HFFc6 (cell line): ENCODE results near the gene BACE1. TPM values are rescaled to one million over a fixed set of nuclear protein-coding genes. Genes with fewer than 3 reads are reported as not detected.

Experiments
- DNase-seq: peaks from one replicate; pipeline ENCODE4 v3.0.0-alpha.2; 2018
- H3K27ac Mint-ChIP-seq: 2 replicates; pipeline ENCODE4 v1.8.0; 2020; ENCODE audit warnings: mild to moderate bottlenecking, mixed read lengths
- H3K27me3 Mint-ChIP-seq: 2 replicates; pipeline ENCODE4 v1.8.0; 2021; ENCODE audit warnings: mild to moderate bottlenecking, moderate library complexity, mixed read lengths; ENCODE audit not compliant: insufficient read depth
- H3K36me3 Mint-ChIP-seq: 2 replicates; pipeline ENCODE4 v1.8.0; 2021; ENCODE audit warnings: low read depth, mixed read lengths
- H3K4me1 Mint-ChIP-seq: 2 replicates; pipeline ENCODE4 v1.8.0; 2020; ENCODE audit warnings: low read depth, mixed read lengths
- H3K4me3 Mint-ChIP-seq: 2 replicates; pipeline ENCODE4 v1.8.0; 2020; ENCODE audit warnings: mild to moderate bottlenecking, moderate library complexity, mixed read lengths
- H3K9me3 Mint-ChIP-seq: 2 replicates; pipeline ENCODE4 v1.8.0; 2020; ENCODE audit warnings: mild to moderate bottlenecking, mixed read lengths
- CTCF ChIP-seq: fragments of 200-600 bp; sonication (generic); IDR thresholded peaks from 2 replicates; pipeline ENCODE4 v1.5.0; 2021; ENCODE audit warnings: antibody characterized with exemption, mild to moderate bottlenecking
- total RNA-seq, 6 experiments: library from RNA; stranded (reverse); fragmentation: NEBNext Ultra II Directional; extraction: Animal tissue kit (Norgen Biotek cat#: 25700); gene quantifications; 2 replicates in 1 of 6; 3 replicates in 5 of 6; pipeline ENCODE4 v1.2.3, GENCODE V29; 2021

BACE1 gene
- total RNA-seq, 6 experiments from 2014 or later: 59.6 to 80.8 (median 70.7) TPM

- Mint-ChIP-seq H3K27me3 (no peaks in the 10 kb centered on the region; the same call in 1 of the 2 replicates), H3K36me3 (peaks cover 56% of the 10 kb centered on the region), H3K27ac (no peak overlapping the region), H3K4me1 (peaks cover 35% of the 10 kb centered on the region), H3K9me3 (no peaks in the 10 kb centered on the region), H3K4me3 (no peak overlapping the region)
- no peak for TF ChIP-seq CTCF
- no peak for DNase-seq
Observed at GRCh38 chr11:117284053-117284452, 32.0 kb downstream of the BACE1 start.

GRCh38 chr11:117282956-117283355 is 33.1 kb downstream of the BACE1 start:
- no peak overlapping the region for H3K4me3 Mint-ChIP-seq
- peaks cover 41% of the 10 kb centered on the region for H3K4me1 Mint-ChIP-seq
- H3K36me3 Mint-ChIP-seq: peaks cover 52% of the 10 kb centered on the region
- no peaks in the 10 kb centered on the region for H3K9me3 Mint-ChIP-seq
- DNase-seq: no peak
- no peaks in the 10 kb centered on the region; the same call in 1 of the 2 replicates for H3K27me3 Mint-ChIP-seq
- TF ChIP-seq CTCF: no peak
- no peak overlapping the region for H3K27ac Mint-ChIP-seq

- Mint-ChIP-seq H3K27me3 (no peaks in the 10 kb centered on the region; the same call in 1 of the 2 replicates), H3K4me3 (peak overlapping the region; percentile 77; the same call in 1 of the 2 replicates), H3K27ac (peak overlapping the region; percentile 86), H3K36me3 (peaks cover 48% of the 10 kb centered on the region), H3K9me3 (no peaks in the 10 kb centered on the region), H3K4me1 (peaks cover 41% of the 10 kb centered on the region)
- DNase-seq: no peak
- no peak for TF ChIP-seq CTCF
Observed at GRCh38 chr11:117281869-117282268, 34.2 kb downstream of the BACE1 start.

GRCh38 chr11:117281159-117281558 is 34.9 kb downstream of the BACE1 start:
- Mint-ChIP-seq H3K27ac (peak overlapping the region; percentile 86), H3K4me1 (peaks cover 42% of the 10 kb centered on the region), H3K27me3 (no peaks in the 10 kb centered on the region; the same call in 1 of the 2 replicates), H3K4me3 (peak overlapping the region; percentile 77), H3K9me3 (no peaks in the 10 kb centered on the region), H3K36me3 (peaks cover 46% of the 10 kb centered on the region)
- peak; percentile 98 for DNase-seq
- no peak for TF ChIP-seq CTCF

GRCh38 chr11:117279711-117280376 is 36.2 kb downstream of the BACE1 start:
- DNase-seq: no peak
- H3K4me1 Mint-ChIP-seq: peaks cover 55% of the 10 kb centered on the region
- peaks cover 43% of the 10 kb centered on the region for H3K36me3 Mint-ChIP-seq
- H3K27ac Mint-ChIP-seq: peak overlapping the region; percentile 23; the same call in 1 of the 2 replicates
- no peaks in the 10 kb centered on the region for H3K9me3 Mint-ChIP-seq
- no peak for TF ChIP-seq CTCF
- H3K4me3 Mint-ChIP-seq: no peak overlapping the region
- H3K27me3 Mint-ChIP-seq: no peaks in the 10 kb centered on the region; the same call in 1 of the 2 replicates
